ENCODE results near the gene PACRG. TPM values are rescaled to one million over a fixed set of nuclear protein-coding genes. Genes with fewer than 3 reads are reported as not detected.

PACRG gene
- total RNA-seq, 2 donors from 2014 or later, result 1.7 TPM; not detected in 1

GRCh38 chr6:163177007-163177406 is 449.2 kb downstream of the PACRG start:
- no peaks in the 10 kb centered on the region for H3K36me3 ChIP-seq
- no peak overlapping the region for H3K9ac ChIP-seq (ENCODE audit: low read depth in 2 of 2, low read length in 2 of 2)
- H3K27me3 ChIP-seq, result no peaks in the 10 kb centered on the region
- H3K27ac ChIP-seq, result no peak overlapping the region
- DNase-seq, result no peak
- H3K9me3 ChIP-seq, result no peaks in the 10 kb centered on the region
- H3K4me1 ChIP-seq, result no peaks in the 10 kb centered on the region
- H3K4me3 ChIP-seq, result no peak overlapping the region
- no peak for TF ChIP-seq CTCF (IDR thresholded peaks at IDR 0.05)
- intact Hi-C loops (cut with DNase I), result loop anchor here (10.0 kb wide), 1 partner anchor 778 kb away; no protein-coding TSS in a partner anchor

- intact Hi-C loops (cut with DNase I), result loop anchor here (10.0 kb wide), 1 partner anchor 777 kb away; no protein-coding TSS in a partner anchor
- no peak overlapping the region for H3K27ac ChIP-seq
- no peak for DNase-seq
Observed at GRCh38 chr6:163177892-163178420, 450.2 kb downstream of the PACRG start.

GRCh38 chr6:163179061-163179460 is 451.3 kb downstream of the PACRG start:
- H3K36me3 ChIP-seq, result no peaks in the 10 kb centered on the region
- H3K9ac ChIP-seq (ENCODE audit: low read depth in 2 of 2, low read length in 2 of 2), result no peak overlapping the region
- no peak for TF ChIP-seq CTCF (IDR thresholded peaks at IDR 0.05)
- H3K4me3 ChIP-seq, result no peak overlapping the region
- H3K4me1 ChIP-seq, result no peaks in the 10 kb centered on the region
- H3K27ac ChIP-seq, result no peak overlapping the region
- no peaks in the 10 kb centered on the region for H3K27me3 ChIP-seq
- no peak for DNase-seq
- intact Hi-C loops (cut with DNase I), result loop anchor here (10.0 kb wide), 1 partner anchor 776 kb away; no protein-coding TSS in a partner anchor
- H3K9me3 ChIP-seq, result no peaks in the 10 kb centered on the region

More at GRCh38 chr6:163177892-163178420, 450.2 kb downstream of the PACRG start:
- H3K9me3 ChIP-seq, result no peaks in the 10 kb centered on the region
- no peak overlapping the region for H3K4me3 ChIP-seq
- no peaks in the 10 kb centered on the region for H3K27me3 ChIP-seq
- H3K4me1 ChIP-seq, result no peaks in the 10 kb centered on the region
- TF ChIP-seq CTCF (IDR thresholded peaks at IDR 0.05), result no peak
- H3K36me3 ChIP-seq, result no peaks in the 10 kb centered on the region
- H3K9ac ChIP-seq (ENCODE audit: low read depth in 2 of 2, low read length in 2 of 2), result no peak overlapping the region

GRCh38 chr6:163179721-163180120 is 451.9 kb downstream of the PACRG start:
- Histone ChIP-seq H3K27me3 (no peaks in the 10 kb centered on the region), H3K27ac (no peak overlapping the region), H3K9ac (ENCODE audit: low read depth in 2 of 2, low read length in 2 of 2) (no peak overlapping the region), H3K4me1 (no peaks in the 10 kb centered on the region), H3K4me3 (no peak overlapping the region), H3K9me3 (no peaks in the 10 kb centered on the region), H3K36me3 (no peaks in the 10 kb centered on the region)
- no peak for DNase-seq
- no peak for TF ChIP-seq CTCF (IDR thresholded peaks at IDR 0.05)
- intact Hi-C loops (cut with DNase I), result loop anchor here (10.0 kb wide), 1 partner anchor 775 kb away; no protein-coding TSS in a partner anchor

- Histone ChIP-seq H3K9ac (ENCODE audit: low read depth in 2 of 2, low read length in 2 of 2) (no peak overlapping the region), H3K27me3 (no peaks in the 10 kb centered on the region), H3K36me3 (no peaks in the 10 kb centered on the region), H3K9me3 (no peaks in the 10 kb centered on the region), H3K27ac (no peak overlapping the region), H3K4me3 (no peak overlapping the region), H3K4me1 (no peaks in the 10 kb centered on the region)
- intact Hi-C loops (cut with DNase I), result no loop called here
- no peak for DNase-seq
- no peak for TF ChIP-seq CTCF (IDR thresholded peaks at IDR 0.05)
Observed at GRCh38 chr6:163180874-163181541, 453.2 kb downstream of the PACRG start.
